ENCODE measurements around the gene MID2.
"Not testable (repeated sequence)": the region's sequence is repeated elsewhere in the genome, so short reads cannot be mapped to it uniquely, and the experiment has no call there.

DNA sequence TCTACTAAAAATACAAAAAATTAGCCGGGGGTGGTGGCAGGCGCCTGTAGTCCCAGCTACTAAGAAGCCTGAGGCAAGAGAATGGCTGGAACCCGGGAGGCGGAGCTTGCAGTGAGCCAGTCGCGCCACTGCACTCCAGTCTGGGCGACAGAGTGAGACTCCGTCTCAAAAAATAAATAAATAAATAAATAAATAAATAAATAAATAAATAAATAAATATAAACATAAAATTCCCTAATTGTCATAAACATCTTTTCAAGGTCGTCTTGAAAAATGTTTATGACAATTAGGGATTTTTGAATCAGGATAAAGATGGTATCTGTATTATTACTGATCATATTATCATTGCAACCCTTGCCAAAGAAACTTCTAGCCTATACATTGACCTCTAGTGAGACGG, 15.6 kb upstream of the MID2 start:
- not testable (repeated sequence) for TF ChIP-seq EP300 (IDR thresholded peaks at IDR 0.05)
- TF ChIP-seq, protein P1, sequence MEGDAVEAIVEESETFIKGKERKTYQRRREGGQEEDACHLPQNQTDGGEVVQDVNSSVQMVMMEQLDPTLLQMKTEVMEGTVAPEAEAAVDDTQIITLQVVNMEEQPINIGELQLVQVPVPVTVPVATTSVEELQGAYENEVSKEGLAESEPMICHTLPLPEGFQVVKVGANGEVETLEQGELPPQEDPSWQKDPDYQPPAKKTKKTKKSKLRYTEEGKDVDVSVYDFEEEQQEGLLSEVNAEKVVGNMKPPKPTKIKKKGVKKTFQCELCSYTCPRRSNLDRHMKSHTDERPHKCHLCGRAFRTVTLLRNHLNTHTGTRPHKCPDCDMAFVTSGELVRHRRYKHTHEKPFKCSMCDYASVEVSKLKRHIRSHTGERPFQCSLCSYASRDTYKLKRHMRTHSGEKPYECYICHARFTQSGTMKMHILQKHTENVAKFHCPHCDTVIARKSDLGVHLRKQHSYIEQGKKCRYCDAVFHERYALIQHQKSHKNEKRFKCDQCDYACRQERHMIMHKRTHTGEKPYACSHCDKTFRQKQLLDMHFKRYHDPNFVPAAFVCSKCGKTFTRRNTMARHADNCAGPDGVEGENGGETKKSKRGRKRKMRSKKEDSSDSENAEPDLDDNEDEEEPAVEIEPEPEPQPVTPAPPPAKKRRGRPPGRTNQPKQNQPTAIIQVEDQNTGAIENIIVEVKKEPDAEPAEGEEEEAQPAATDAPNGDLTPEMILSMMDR (IDR thresholded peaks at IDR 0.05) = not testable (repeated sequence)
